ENCODE data around the gene SECISBP2.
"Not testable (repeated sequence)": the region's sequence is repeated elsewhere in the genome, so short reads cannot be mapped to it uniquely, and the experiment has no call there.

Gene SECISBP2

GRCh38 chr9:89318123-89319014, at the start of gene SECISBP2:
Gene SECISBP2 (plus strand): TSS chr9:89318500. CDS start chr9:89318577, 77 bp downstream.
- peak; percentile 98 for DNase-seq (ENCODE audit: low read depth)

DNA sequence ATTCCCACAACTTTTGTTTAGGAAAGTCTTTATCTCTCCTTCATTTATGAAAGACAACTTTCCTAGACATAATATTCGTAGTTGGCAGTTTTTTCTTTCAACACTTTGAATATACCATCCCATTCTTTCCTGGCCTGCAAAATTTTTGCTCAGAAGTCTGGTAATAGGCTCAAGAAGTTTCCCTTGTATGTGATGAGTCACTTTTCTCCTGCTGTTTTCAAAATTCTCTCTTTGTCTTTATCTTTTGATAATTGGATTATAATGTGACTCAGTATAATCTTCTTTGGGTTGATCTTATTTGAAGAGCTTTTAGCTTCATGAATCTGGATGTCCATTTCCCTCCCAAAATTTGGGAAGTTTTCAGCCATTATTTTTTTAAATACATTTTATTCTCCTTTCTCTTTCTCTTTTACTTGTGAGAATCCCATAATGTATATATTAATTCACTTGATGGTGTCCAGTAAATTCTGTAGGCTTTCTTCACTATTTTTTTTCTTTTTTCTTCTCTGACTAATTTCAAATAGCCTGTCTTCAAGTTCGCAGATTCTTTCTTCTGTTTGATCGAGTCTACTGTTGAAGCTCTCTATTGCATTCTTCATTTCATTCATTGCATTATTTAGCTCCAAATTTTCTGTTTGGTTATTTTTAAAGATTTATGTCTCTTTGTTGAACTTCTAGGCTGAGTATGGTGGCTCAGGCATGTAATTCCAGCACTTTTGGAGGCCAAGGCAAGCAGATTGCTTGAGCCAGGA, 44.6 kb upstream of the SECISBP2 start:
- DNase-seq (ENCODE audit: low read depth) = no peak

DNA sequence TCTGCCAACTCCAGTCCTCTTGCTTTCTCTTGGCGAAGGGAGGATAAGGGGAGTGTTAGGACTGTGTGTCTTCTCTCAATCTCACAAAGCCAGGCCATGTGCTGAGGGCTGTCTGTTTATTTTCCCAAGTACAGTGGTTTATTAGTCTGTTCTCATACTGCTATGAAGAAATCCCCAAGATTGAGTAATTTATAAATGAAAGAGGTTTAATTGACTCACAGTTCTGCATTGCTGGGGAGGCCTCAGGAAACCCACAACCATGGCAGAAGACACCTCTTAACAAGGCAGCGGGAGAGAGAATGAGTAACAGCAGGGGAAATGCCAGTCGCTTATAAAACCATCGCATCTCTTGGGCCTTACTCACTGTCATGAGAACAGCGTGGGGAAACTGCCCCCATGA, 43.5 kb upstream of the SECISBP2 start:
- peak; percentile 99 for DNase-seq (ENCODE audit: low read depth)

- DNase-seq (ENCODE audit: low read depth) = peak; percentile 15
Observed at GRCh38 chr9:89276040-89276439, 42.3 kb upstream of the SECISBP2 start.

DNA sequence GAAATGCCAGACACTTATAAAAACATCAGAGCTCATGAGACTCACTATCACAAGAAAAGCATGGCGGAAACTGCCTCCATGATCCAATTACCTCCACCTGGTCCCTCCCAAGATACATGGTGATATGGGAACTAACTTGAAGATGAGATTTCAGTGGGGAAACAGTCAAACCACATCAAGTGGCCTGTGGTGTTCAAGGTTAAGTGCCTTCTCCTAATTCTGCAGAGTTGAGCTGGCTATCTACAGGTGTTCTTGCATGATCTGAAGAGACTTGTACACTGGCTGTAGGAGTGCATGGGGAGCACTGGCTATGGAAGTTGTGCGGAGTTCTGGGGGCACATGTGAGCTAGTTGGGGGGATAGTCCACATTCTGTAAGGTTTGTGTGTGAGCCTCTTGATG, 41.3 kb upstream of the SECISBP2 start:
- no peak for DNase-seq (ENCODE audit: low read depth)

DNA sequence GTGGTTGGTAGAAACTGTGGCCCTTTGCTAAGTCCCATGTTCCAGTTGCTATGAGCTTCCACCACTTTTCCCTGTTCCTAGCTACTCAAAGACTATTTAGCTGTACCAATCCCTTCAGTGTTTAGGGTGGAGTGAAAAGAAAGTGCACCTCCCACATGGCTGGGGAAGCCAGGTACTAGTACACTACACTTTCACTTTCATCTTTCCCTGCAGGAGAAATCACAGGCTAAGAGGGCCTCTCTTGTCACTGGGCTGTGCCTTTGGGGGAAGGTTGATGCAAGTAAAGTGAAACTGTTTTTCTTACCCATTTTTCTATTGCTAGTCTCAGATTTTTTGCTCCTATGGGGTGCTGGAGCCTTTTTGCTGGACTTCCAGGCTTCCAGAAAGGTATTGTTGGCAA, 40.8 kb upstream of the SECISBP2 start:
- peak; percentile 28 for DNase-seq (ENCODE audit: low read depth)

- DNase-seq (ENCODE audit: low read depth) = no peak
Observed at GRCh38 chr9:89278551-89278950, 39.7 kb upstream of the SECISBP2 start.

- peak; percentile 68 for DNase-seq (ENCODE audit: low read depth)
Observed at GRCh38 chr9:89278997-89279739, 39.1 kb upstream of the SECISBP2 start.

DNA sequence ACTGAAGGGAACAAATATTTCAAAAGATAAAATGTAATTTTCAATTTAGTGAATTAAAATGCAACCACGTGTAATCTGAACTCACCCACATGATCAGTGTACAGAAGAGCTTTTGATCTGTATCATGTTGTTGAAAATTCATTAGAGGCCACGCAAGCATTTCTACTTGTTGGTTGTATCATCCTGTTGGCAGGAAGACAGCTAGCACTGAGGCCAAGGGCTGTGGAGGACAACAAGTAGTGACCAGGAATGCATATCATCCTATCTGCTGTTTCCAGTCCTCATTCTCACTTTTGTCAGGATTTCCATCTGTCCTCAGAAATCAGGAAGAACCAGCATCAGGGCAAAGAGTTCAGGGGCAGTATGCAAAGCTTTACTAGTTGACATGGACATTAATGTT, 37.2 kb upstream of the SECISBP2 start:
- peak; percentile 28 for DNase-seq (ENCODE audit: low read depth)

- peak; percentile 3 for DNase-seq (ENCODE audit: low read depth)
Observed at GRCh38 chr9:89282248-89282968, 35.9 kb upstream of the SECISBP2 start.

DNA sequence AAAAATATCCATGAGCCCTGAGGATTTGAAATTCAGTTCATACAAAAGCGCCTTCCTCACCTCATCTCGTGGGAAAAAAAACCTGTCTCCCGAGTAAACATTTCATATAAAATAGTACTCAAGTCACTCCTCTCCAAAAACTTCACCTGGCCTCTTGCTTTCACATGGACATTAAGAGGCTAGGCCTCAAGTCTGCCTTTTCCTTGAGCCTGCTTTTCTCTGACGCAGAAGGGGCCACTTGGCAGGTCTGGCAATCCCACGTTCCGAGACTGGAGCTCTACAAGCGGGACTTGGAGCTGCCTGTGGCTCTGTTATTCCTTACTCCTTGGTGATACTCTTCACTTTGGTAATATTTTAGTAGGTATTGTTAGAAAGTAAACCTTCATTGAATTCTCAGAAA, 34.2 kb upstream of the SECISBP2 start:
- DNase-seq (ENCODE audit: low read depth) = no peak

DNA sequence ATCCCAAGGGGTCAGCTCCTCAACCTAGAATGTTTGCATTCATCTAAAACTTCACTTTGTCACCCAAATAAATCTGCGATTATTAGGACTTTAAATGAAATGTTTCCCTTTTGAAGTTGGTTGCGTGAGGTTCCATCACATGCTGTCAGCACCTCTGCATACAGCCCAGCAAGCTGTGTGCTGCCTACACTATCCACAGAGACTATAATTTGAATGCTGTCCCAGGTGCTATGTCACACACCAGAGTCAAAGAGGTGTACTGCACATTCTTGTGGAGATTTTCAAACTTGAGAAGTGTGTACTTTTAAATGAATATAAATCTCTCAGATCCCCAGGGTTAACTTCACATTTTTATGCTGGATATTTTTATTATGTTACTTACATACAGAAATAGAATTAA, 26.6 kb upstream of the SECISBP2 start:
- DNase-seq (ENCODE audit: low read depth) = no peak

DNA sequence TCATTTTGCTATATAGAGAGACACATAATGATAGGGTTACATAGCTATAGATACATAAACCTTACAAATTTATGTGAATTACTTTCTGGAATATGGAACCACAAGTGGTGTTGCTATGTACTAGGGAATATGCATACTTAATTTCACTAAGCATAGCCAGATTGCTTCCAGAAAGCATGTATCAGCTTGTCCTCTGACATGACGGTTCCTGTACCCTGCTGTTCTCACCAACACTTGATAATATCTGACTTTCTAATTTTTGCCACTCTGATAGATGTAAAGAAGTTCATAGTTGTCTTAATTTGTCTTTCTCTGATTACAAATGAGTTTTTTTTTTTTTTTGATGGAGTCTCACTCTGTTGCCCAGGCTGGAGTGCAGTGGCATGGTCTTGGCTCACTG, 25.3 kb upstream of the SECISBP2 start:
- DNase-seq (ENCODE audit: low read depth) = no peak

DNA sequence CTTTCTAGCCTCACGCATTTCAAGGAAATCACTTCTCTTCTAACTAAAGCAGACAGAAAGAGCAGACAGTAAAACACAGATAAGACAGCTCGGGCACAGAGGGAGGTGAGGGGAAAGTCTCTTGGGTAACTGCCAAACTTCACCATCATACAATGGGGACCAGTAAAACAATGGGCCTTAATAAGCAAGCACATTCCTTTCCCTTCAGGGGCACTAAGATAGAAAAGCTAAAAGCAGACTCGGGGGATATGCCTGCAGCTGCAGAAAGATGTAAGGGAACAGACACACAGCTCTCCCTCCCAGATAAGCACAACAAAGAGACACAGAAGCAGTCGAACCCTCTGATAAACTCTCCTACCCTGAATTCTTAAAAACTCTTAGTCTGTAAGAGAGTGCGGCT, 22.9 kb upstream of the SECISBP2 start:
- DNase-seq (ENCODE audit: low read depth) = no peak

- DNase-seq (ENCODE audit: low read depth) = not testable (repeated sequence)
Observed at GRCh38 chr9:89301996-89302395, 16.3 kb upstream of the SECISBP2 start.

DNA sequence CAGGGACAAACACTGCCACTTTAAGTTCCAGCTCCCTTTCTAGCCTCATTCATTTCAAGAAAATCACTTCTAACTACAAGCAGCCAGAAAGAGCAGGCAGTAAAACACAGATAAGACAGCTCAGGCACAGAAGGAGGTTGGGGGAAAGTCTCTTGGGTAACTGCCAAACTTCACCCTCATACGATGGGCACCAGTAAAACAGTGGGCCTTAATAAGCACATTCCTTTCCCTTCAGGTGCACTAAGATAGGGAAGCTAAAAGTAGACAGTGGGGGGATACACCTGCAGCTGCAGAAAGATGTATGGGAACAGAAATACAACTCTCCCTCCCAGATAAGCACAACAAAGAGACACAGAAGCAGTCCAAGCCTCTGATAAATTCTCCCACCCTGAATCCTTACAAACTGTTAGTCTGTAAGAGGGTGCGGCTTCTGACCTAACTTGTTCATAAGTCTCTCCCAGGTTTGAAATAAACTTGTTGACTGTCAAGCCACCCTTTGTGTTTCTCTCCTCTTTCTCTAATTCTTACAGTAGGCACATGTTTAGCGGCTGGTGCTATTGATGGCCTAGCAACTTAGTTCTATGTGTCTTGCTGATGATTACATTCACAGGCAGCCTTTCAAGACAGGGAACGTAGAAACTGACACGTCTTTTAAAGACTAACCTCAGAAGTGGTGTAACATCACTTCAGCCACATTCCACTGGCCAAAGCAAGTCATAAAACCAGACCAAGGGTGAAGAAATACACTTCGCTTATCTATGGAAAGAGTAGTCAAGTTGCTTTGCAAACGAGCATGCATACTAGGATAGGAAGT, 14.1 kb upstream of the SECISBP2 start:
- DNase-seq (ENCODE audit: low read depth) = no peak

- DNase-seq (ENCODE audit: low read depth) = no peak
Observed at GRCh38 chr9:89304834-89305188, 13.5 kb upstream of the SECISBP2 start.

DNA sequence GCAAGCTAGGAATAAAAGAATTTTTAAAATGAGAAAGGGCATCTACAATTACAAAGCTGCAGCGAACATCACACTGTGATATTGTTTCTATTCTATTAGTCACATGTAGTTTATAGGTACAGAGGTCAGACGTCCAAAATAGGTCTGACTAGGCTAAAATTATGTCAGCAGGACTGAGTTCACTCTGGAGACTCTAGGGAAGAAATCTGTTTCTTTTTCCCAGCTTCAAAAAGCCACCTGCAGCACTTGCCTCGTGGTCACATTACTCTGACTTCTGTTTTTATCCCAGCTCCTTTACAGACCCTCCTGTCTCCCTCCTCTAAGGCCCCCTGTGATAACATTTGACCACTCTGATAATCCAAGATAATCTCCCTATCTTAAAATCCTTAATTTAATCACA, 12.4 kb upstream of the SECISBP2 start:
- DNase-seq (ENCODE audit: low read depth) = no peak

DNA sequence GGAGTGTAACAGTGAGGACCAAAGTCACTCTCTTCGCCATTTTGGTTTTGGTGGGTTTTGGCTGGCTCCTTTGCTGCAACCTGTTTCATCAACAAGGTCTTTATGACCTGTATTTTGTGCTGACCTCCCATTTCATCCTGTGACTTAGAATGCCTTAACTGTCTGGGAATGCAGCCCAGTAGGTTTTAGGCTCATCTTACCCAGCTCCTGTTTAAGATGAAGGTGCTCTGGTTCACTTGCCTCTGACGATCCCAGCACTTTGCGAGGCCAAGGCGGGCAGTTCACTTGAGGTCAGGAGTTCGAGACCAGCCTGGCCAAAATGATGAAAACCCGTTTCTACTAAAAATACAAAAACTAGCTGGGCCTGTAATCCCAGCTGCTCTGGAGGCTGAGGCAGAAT, 9.1 kb upstream of the SECISBP2 start:
- no peak for DNase-seq (ENCODE audit: low read depth)

DNA sequence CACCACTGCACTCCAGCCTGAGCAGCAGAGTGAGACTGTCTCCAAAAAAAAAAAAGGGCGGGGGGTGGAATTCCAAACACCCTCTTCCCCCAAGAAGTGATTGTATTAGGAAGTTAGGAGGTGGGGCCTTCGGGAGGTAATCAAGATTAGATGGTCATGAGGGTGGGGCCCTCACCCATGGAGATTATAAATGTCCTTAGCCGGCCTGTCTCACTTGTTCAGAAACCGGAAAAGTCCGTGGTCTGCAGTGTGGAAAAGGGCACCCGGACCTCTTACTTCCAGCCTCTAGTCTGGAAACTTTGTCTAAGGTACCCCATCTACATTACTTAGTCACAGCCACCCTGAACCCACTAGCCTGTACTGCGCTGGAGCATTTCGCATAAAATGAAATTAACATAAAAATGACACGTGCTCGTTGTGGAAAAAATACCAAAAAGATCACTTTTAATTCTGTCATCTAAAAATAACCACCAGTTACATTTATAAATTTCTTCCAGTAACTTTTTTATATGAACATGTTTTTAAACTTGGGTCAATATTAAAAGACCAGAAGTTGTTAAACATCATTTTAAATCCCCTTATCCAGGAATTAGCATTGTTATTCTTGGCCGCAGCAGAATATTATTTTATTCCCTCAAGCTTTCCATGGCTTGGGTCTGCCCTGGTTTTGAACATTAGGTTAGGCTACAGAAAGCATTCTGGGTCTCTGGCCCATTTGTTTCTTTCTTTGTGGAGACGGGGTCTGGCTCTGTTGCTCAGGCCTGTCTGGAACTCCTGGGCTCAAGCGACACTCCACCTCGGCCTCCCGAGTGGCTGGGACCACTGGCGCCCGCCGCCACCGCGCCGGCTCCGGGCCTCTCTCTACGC, 8.5 kb upstream of the SECISBP2 start:
- no peak for DNase-seq (ENCODE audit: low read depth)

All from EH (cell line).